Measurements from ENCODE around the gene AHCY.

GRCh38 chr20:34242879-34243278, 60.3 kb downstream of the AHCY start:
- no peak for TF ChIP-seq EP300 (conservative IDR thresholded peaks at IDR 0.05; ENCODE audit: poor library complexity, severe bottlenecking)
- no peak for TF ChIP-seq CTCF (IDR thresholded peaks at IDR 0.05; ENCODE audit: poor library complexity, severe bottlenecking)
- TF ChIP-seq POLR2AphosphoS5 (IDR thresholded peaks at IDR 0.05) = peak; percentile 1
